K562 (cell line): ENCODE data around the gene LLGL1. TPM values are rescaled to one million over a fixed set of nuclear protein-coding genes. Genes with fewer than 3 reads are reported as not detected.

ENCODE experiments used
- ATAC-seq: fragments of 200-7000 bp; cut with Tn5 transposase; 3 replicates; pipeline ENCODE4 v1.9.1; 2020; ENCODE audit warnings: moderate library complexity
- BruUV-seq: library from RNA; stranded (reverse); fragments of 400-500 nt; replicated peaks from 2 replicates; lab custom pipeline; 2021; lab: Mats Ljungman, UMichigan
- CTCF ChIA-PET: fragments of 300-600 bp; formaldehyde crosslinking; extraction: SDS; loops from one replicate; lab custom pipeline; 2021; ENCODE audit warnings: low intra/inter-chr PET ratio; lab: Yijun Ruan, JAX
- POLR2A ChIA-PET: fragments of 300-600, 350-650 bp; sonication (Branson Sonifier 250); formaldehyde crosslinking; extraction: SDS; loops from one replicate; lab custom pipeline; 2021; ENCODE audit warnings: antibody characterized with exemption, inconsistent platforms; lab: Yijun Ruan, JAX
- DNase-seq, 4 experiments: peaks; one replicate each; pipeline versions ENCODE4 v3.0.0 to v3.0.0-alpha.2; 2011 to 2018; ENCODE audit warnings: low spot score in 3 of 4, mixed read lengths in 3 of 4; ENCODE audit errors: extremely low read depth in 1 of 4
- FAIRE-seq: peaks from 2 replicates; lab custom pipeline; 2011; peaks lifted over from hg19 to GRCh38; lab: Jason Lieb, UNC
- H2AFZ ChIP-seq: 2 replicates; pipeline ENCODE4 v1.6.0; 2011; ENCODE audit warnings: low read depth, low read length, control low read depth, inconsistent platforms
- H3K27ac ChIP-seq: fragments of 200-600 bp; 3 replicates; pipeline ENCODE4 v1.8.0; 2011; ENCODE audit warnings: low read depth, mild to moderate bottlenecking, control low read depth, inconsistent platforms, low read length, moderate library complexity, mixed read lengths; ENCODE audit errors: extremely low read depth
- H3K27me3 ChIP-seq, 2 experiments: fragments of 300-600 bp in 1 of 2; 2 replicates in 1 of 2; 3 replicates in 1 of 2; pipeline versions ENCODE4 v1.6.0 to v1.8.0; 2011; ENCODE audit warnings: inconsistent platforms in 2 of 2, low read length in 2 of 2, mild to moderate bottlenecking in 1 of 2, mixed read lengths in 1 of 2, moderate library complexity in 1 of 2; ENCODE audit not compliant: control insufficient read depth in 2 of 2, insufficient read depth in 2 of 2
- H3K36me3 ChIP-seq: fragments of 300-600 bp; 3 replicates; pipeline ENCODE4 v1.8.0; 2011; ENCODE audit warnings: mild to moderate bottlenecking, low read length, inconsistent platforms; ENCODE audit not compliant: control insufficient read depth, insufficient read depth
- H3K4me1 ChIP-seq, 2 experiments: fragments of 200-600 bp in 1 of 2; replicated peaks in 1 of 2; 2 replicates in 1 of 2; 3 replicates in 1 of 2; pipeline versions ENCODE4 v1.5.1 to v1.8.0; 2011; ENCODE audit warnings: inconsistent platforms in 2 of 2, low read length in 2 of 2, mild to moderate bottlenecking in 1 of 2, mixed read lengths in 1 of 2, moderate library complexity in 1 of 2; ENCODE audit not compliant: control insufficient read depth in 2 of 2, insufficient read depth in 2 of 2
- H3K4me2 ChIP-seq: 2 replicates; pipeline ENCODE4 v1.6.1; 2011; ENCODE audit warnings: low read length, control low read depth, inconsistent platforms, mixed read lengths; ENCODE audit not compliant: insufficient read depth
- H3K4me3 ChIP-seq: fragments of 200-600 bp; sonication (generic), shearing (Covaris generic); 2 replicates; pipeline ENCODE4 v1.5.1; 2016; ENCODE audit warnings: control low read depth, inconsistent platforms
- H3K79me2 ChIP-seq: fragments of 200-600 bp; 3 replicates; pipeline ENCODE4 v1.8.0; 2011; ENCODE audit warnings: low read length, inconsistent platforms; ENCODE audit not compliant: control insufficient read depth, insufficient read depth
- H3K9ac ChIP-seq, 2 experiments: 2 replicates each; pipeline versions ENCODE4 v1.6.0 to v1.6.1; 2011; ENCODE audit warnings: low read depth in 2 of 2, low read length in 2 of 2, control low read depth in 1 of 2, inconsistent platforms in 1 of 2, mild to moderate bottlenecking in 1 of 2, mixed read lengths in 1 of 2; ENCODE audit not compliant: insufficient read depth in 1 of 2
- H3K9me1 ChIP-seq: one replicate; pipeline ENCODE4 v1.6.0; 2011; ENCODE audit warnings: inconsistent platforms, mild to moderate bottlenecking, low read length, moderate library complexity; ENCODE audit not compliant: control insufficient read depth, insufficient read depth
- H3K9me3 ChIP-seq: replicated peaks from 2 replicates; pipeline ENCODE4 v1.5.1; 2011; ENCODE audit warnings: low read depth, low read length, inconsistent platforms; ENCODE audit not compliant: control insufficient read depth, insufficient read depth
- H4K20me1 ChIP-seq: replicated peaks from 2 replicates; pipeline ENCODE4 v1.6.1; 2011; ENCODE audit warnings: low read length, inconsistent platforms, mixed read lengths; ENCODE audit not compliant: control insufficient read depth, insufficient read depth
- CHD1 ChIP-seq: fragments of 200-600 bp; sonication (generic); IDR thresholded peaks from one replicate; pipeline ENCODE4 v1.6.1; 2012; ENCODE audit warnings: mild to moderate bottlenecking, moderate library complexity, low read length, inconsistent platforms
- GTF2E2 ChIP-seq: fragments of 200-800 bp; sonication (Bioruptor generic); IDR thresholded peaks from 2 replicates; pipeline ENCODE4 v1.6.1; 2016; ENCODE audit warnings: missing genetic modification characterization, missing compliant biosample characterization
- KAT8 ChIP-seq: fragments of 450-650 bp; IDR thresholded peaks from 2 replicates; pipeline ENCODE4 v1.6.1; 2016; ENCODE audit warnings: low read depth, mild to moderate bottlenecking
- KDM4B ChIP-seq, 2 experiments: fragments of 450-650 bp in 1 of 2; sonication (generic) in 1 of 2; IDR thresholded peaks; 2 replicates each; pipeline ENCODE4 v1.6.1; 2016 to 2017; ENCODE audit warnings: borderline replicate concordance in 2 of 2, antibody characterized with exemption in 1 of 2, low read depth in 1 of 2, mild to moderate bottlenecking in 1 of 2
- PHB ChIP-seq: fragments of 250-450 bp; sonication (Bioruptor Pico); IDR thresholded peaks from 2 replicates; pipeline ENCODE4 v1.5.0; 2021
- RCOR1 ChIP-seq, 2 experiments: IDR thresholded peaks; 2 replicates each; pipeline ENCODE4 v1.6.1; 2012; ENCODE audit warnings: low read depth in 2 of 2, low read length in 2 of 2, borderline replicate concordance in 1 of 2, improper control_type of control experiment in 1 of 2
- RHOXF2B ChIP-seq: fragments of 250-450 bp; sonication (Bioruptor Pico); conservative IDR thresholded peaks from 2 replicates; pipeline ENCODE4 v1.5.1; 2021
- SMAD2 ChIP-seq: fragments of 150-350 bp; IDR thresholded peaks from 2 replicates; pipeline ENCODE4 v1.6.1; 2014; ENCODE audit warnings: low read depth, mild to moderate bottlenecking, low read length
- THRA ChIP-seq: fragments of 450-650 bp; IDR thresholded peaks from 2 replicates; pipeline ENCODE4 v1.6.1; 2017; ENCODE audit warnings: mild to moderate bottlenecking, moderate library complexity
- UBTF ChIP-seq, 2 experiments: IDR thresholded peaks; 2 replicates each; pipeline ENCODE4 v1.6.1; 2012; ENCODE audit warnings: improper control_type of control experiment in 2 of 2, low read depth in 2 of 2, low read length in 2 of 2, borderline replicate concordance in 1 of 2
- ZC3H11A ChIP-seq: IDR thresholded peaks from 2 replicates; pipeline ENCODE4 v1.6.1; 2012; ENCODE audit warnings: low read depth, low read length, improper control_type of control experiment
- ZNF583 ChIP-seq: fragments of 250-450 bp; sonication (Bioruptor Pico); IDR thresholded peaks from 2 replicates; pipeline ENCODE4 v1.4.0; 2020
- ZNF740 ChIP-seq, 3 experiments: fragments of 200-800 bp in 1 of 3; sonication (Bioruptor generic) in 1 of 3; sonication (generic) in 1 of 3; formaldehyde crosslinking in 1 of 3; IDR thresholded peaks; 2 replicates each; pipeline versions ENCODE4 v1.6.1 to v1.8.0; 2016 to 2022; ENCODE audit warnings: mild to moderate bottlenecking in 2 of 3, missing compliant biosample characterization in 2 of 3, missing genetic modification characterization in 2 of 3, missing genetic modification reagents in 1 of 3
- WGBS: fragments of 100-300 bp; shearing (Covaris generic); methylation state at CpG from one replicate; pipeline ENCODE4 v1.1.6; 2016; ENCODE audit warnings: low coverage, mixed read lengths; ENCODE audit not compliant: insufficient coverage; ENCODE audit errors: missing lambda C conversion rate; 5-methylcytosine and 5-hydroxymethylcytosine counted together
- in situ Hi-C: fragments of 300-500 bp; cut with MboI; formaldehyde crosslinking; loops from 4 replicates; pipeline ENCODE4 v1.15.0; 2018; ENCODE audit warnings: inconsistent platforms, mixed read lengths
- intact Hi-C: fragments of 100-400 bp; cut with micrococcal nuclease; formaldehyde crosslinking; loops from 2 replicates; pipeline ENCODE4 v1.14.2; 2022
- polyA plus RNA-seq, 8 experiments: library from polyadenylated mRNA; depleted of rRNA in 4 of 8; stranded (reverse) in 5 of 8; unstranded in 3 of 8; fragments of >200 nt; fragmentation: Nextera tagmentation in 2 of 8; fragmentation: Illumina TruSeq in 1 of 8; extraction: Ambion mirVana in 2 of 8; extraction: Trizol in 1 of 8; gene quantifications; 2 replicates each; pipeline versions ENCODE4 v1.2.1 to v1.2.3, GENCODE V29; 2011 to 2014; ENCODE audit warnings: inconsistent platforms in 1 of 8, missing spikeins in 1 of 8
- total RNA-seq, 7 experiments: library from RNA; depleted of rRNA in 6 of 7; stranded (reverse); fragments of >200 nt in 6 of 7; fragmentation: Illumina TruSeq in 2 of 7; extraction: Trizol in 2 of 7; gene quantifications; 2 replicates each; pipeline versions ENCODE4 v1.2.1 to v1.2.3, GENCODE V29; 2011 to 2021; ENCODE audit warnings: low replicate concordance in 1 of 7

LLGL1 gene
- total and polyA plus RNA-seq, 9 of the 15 experiments (the other 6 are each of a cell fraction or from before 2014, with no cell fraction given) = 0.11 to 12.9 (median 5.3) TPM; not detected in 1

- H2AFZ ChIP-seq = no peak overlapping the region
- H3K36me3 ChIP-seq = peaks cover 80% of the 10 kb centered on the region
- POLR2A ChIA-PET = interaction anchor here (1.0 to 1.6 kb wide), 3 partner anchors 9 to 11 kb away, joined by 3 to 6 read pairs (median 5); no protein-coding TSS in a partner anchor
- no peak overlapping the region for H3K4me2 ChIP-seq
- no peak for TF ChIP-seq UBTF (IDR thresholded peaks at IDR 0.05; ENCODE audit: borderline replicate concordance in 1 of 2, low read depth in 2 of 2, low read length in 2 of 2)
- no peak for TF ChIP-seq ZNF740 (CRISPR knock-in tag; IDR thresholded peaks at IDR 0.05)
- TF ChIP-seq ZNF740 (tag; IDR thresholded peaks at IDR 0.05) = no peak
- no peak for TF ChIP-seq CHD1
- no peak for TF ChIP-seq ZC3H11A
- TF ChIP-seq RCOR1 (IDR thresholded peaks at IDR 0.05; ENCODE audit: borderline replicate concordance in 1 of 2, low read depth in 2 of 2, low read length in 2 of 2) = no peak
- no peak for TF ChIP-seq SMAD2
- no peak for TF ChIP-seq GTF2E2 (tag)
- TF ChIP-seq THRA = no peak
- no peak for TF ChIP-seq PHB (CRISPR knock-in tag)
- no peak for TF ChIP-seq ZNF583 (CRISPR knock-in tag)
- TF ChIP-seq RHOXF2B (CRISPR knock-in tag) = no peak
- TF ChIP-seq KAT8 = no peak
- no peak for TF ChIP-seq KDM4B (IDR thresholded peaks at IDR 0.05; ENCODE audit: borderline replicate concordance in 2 of 2, low read depth in 1 of 2)
- H3K9ac ChIP-seq = no peak overlapping the region
- H3K9me1 ChIP-seq = no peaks in the 10 kb centered on the region
- CTCF ChIA-PET = no interaction called here
- no peak overlapping the region for H3K27ac ChIP-seq
- FAIRE-seq (no peak), DNase-seq (no peak), ATAC-seq (no peak)
- no peaks in the 10 kb centered on the region; the same call in 1 of the 2 replicates for H4K20me1 ChIP-seq
- no TSS peak for BruUV-seq
- in situ Hi-C loops = no loop called here
- H3K4me1 ChIP-seq = no peaks in the 10 kb centered on the region
- no peak overlapping the region for H3K4me3 ChIP-seq
- no peaks in the 10 kb centered on the region for H3K79me2 ChIP-seq
- no peaks in the 10 kb centered on the region for H3K27me3 ChIP-seq
- intact Hi-C loops = no loop called here
- H3K9me3 ChIP-seq = no peaks in the 10 kb centered on the region
- WGBS = 97% methylated on average over 6 of the region's 6 CpGs
Observed at GRCh38 chr17:18281788-18282187, 56.4 kb downstream of the LLGL1 start.
